PFSK-1 (cell line): Measurements from ENCODE around the gene TNRC18.

ENCODE experiments used
- POLR2AphosphoS5 ChIP-seq: IDR thresholded peaks from 2 replicates; pipeline ENCODE4 v1.6.1; 2012; ENCODE audit warnings: low read depth, mild to moderate bottlenecking, control low read depth, low read length, moderate library complexity
- REST ChIP-seq, 2 experiments: IDR thresholded peaks; 2 replicates each; pipeline versions ENCODE4 v1.6.1 to v1.8.0; 2011 to 2012; ENCODE audit warnings: low read depth in 2 of 2, low read length in 2 of 2, control low read depth in 1 of 2, inconsistent platforms in 1 of 2, mild to moderate bottlenecking in 1 of 2, moderate library complexity in 1 of 2; ENCODE audit not compliant: insufficient read depth in 1 of 2
- SIN3A ChIP-seq: IDR thresholded peaks from 2 replicates; pipeline ENCODE4 v1.6.1; 2012; ENCODE audit warnings: mild to moderate bottlenecking, low read length, moderate library complexity, borderline replicate concordance; ENCODE audit not compliant: insufficient read depth
- TAF1 ChIP-seq: IDR thresholded peaks from 2 replicates; pipeline ENCODE4 v1.6.1; 2012; ENCODE audit warnings: low read length, control low read depth, borderline replicate concordance; ENCODE audit not compliant: insufficient read depth

- TF ChIP-seq REST (IDR thresholded peaks at IDR 0.05; ENCODE audit: insufficient read depth in 1 of 2, low read depth in 2 of 2, low read length in 2 of 2) (no peak), SIN3A (no peak), POLR2AphosphoS5 (no peak), TAF1 (no peak)
Measured at GRCh38 chr7:5430612-5430947, 6.9 kb upstream of the TNRC18 start.
